Body of pancreas (tissue), 4 donors: ENCODE results near the gene INPP5D.

Source experiments
- CTCF ChIP-seq, 7 experiments: fragments of 450-650 bp in 4 of 7; fragments of 200-600 bp in 3 of 7; sonication (generic) in 3 of 7; IDR thresholded peaks; one replicate each; pipeline ENCODE4 v1.5.1; 2016 to 2019; ENCODE audit warnings: antibody characterized with exemption in 7 of 7
- POLR2A ChIP-seq, 3 donors: fragments of 450-650 bp; IDR thresholded peaks; one replicate each; pipeline ENCODE4 v1.6.1; 2016; ENCODE audit warnings: antibody characterized with exemption in 3 of 3, mild to moderate bottlenecking in 2 of 3

- TF ChIP-seq CTCF (IDR thresholded peaks at IDR 0.05), result no peak
- TF ChIP-seq POLR2A (IDR thresholded peaks at IDR 0.05), result no peak
These were observed 14.0 kb downstream of the INPP5D start for GRCh38 chr2:233074106-233074505.
